HG03469 (cell line): ENCODE data around the gene FARP2.
"Not testable (repeated sequence)": the region's sequence is repeated elsewhere in the genome, so short reads cannot be mapped to it uniquely, and the experiment has no call there.

Experiments used
- ATAC-seq: cut with Tn5 transposase; IDR thresholded peaks from one replicate; pipeline ENCODE4 v1.9.1; 2021; ENCODE audit warnings: mild to moderate bottlenecking, moderate library complexity, moderate number of reproducible peaks; ENCODE audit not compliant: unreplicated experiment

The FARP2 gene

DNA sequence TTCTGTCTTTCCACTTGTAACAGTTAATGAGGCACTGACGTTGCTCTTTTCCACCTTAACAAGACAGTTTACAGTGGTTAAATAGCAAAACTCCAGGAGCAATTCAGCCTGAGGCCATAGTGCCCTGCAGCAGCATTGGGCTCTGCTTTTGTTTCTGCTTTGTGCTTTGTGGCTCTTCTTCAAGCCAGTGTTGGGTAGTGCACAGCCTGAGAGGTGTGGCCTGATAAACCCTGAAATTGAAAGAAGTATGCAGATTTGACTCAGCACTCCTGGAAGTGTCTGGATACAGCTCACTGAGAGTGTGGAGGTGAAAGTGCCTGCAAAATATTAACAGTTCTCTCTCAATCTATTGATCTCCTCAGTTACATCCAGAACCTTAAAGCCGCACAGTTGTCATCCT, 89.3 kb downstream of the FARP2 start:
- no peak for ATAC-seq

GRCh38 chr2:241450092-241450491, 94.0 kb downstream of the FARP2 start:
- not testable (repeated sequence) for ATAC-seq

GRCh38 chr2:241451840-241452506, 95.9 kb downstream of the FARP2 start:
- ATAC-seq, result no peak

GRCh38 chr2:241453919-241454318, 97.8 kb downstream of the FARP2 start:
- not testable (repeated sequence) for ATAC-seq

DNA sequence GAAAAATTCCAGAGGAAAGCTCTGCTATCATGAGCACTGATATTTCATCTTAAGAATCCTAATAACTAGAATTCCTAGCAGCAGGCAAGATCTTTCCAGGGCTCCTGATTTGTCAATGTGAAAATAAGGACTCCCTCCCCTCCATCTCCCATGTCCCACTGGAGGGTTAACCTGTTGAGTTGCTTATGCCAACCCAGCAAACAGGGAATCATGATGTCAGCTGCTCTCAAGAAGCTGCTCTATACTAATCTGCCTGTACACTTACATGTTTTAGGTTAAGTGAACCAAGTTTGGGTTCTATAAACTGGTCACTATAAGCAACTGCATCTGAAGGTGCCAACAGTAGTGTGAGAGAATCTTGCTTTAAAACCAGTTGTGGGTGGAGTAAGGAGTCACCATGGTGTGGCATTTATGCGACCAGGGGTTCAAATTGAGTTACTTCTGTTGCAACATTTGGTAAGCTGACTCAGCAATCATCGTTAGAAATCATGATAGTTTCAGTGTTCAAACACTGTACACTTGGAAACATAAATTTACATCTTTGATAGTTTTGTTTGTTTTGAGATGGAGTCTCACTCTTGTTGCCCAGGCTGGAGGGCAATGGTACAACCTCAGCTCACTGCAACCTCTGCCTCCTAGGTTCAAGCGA, 98.9 kb downstream of the FARP2 start:
- ATAC-seq, result no peak

DNA sequence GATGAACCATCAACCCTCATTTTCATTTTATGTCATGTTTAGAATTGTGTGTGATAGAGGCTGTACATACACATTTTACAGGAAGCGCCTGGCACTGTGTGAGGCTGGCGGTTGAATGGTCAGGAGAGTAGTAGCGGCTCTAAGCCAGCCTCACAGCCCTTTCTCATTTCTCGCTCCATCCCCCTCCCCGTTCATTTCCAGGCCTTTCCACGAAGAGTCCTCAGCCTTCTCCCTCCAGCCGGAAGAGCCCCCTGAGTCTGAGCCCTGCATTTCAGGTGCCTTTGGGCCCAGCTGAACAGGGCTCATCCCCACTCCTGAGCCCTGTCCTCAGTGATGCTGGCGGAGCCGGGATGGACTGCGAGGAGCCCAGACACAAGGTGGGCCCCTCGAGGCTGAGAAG, 100.5 kb downstream of the FARP2 start:
- ATAC-seq, result no peak

- ATAC-seq, result no peak
Measured at GRCh38 chr2:241458687-241459086, 102.6 kb downstream of the FARP2 start.

GRCh38 chr2:241459520-241459919, 103.4 kb downstream of the FARP2 start:
- no peak for ATAC-seq

GRCh38 chr2:241460631-241461030, 104.5 kb downstream of the FARP2 start:
- no peak for ATAC-seq

DNA sequence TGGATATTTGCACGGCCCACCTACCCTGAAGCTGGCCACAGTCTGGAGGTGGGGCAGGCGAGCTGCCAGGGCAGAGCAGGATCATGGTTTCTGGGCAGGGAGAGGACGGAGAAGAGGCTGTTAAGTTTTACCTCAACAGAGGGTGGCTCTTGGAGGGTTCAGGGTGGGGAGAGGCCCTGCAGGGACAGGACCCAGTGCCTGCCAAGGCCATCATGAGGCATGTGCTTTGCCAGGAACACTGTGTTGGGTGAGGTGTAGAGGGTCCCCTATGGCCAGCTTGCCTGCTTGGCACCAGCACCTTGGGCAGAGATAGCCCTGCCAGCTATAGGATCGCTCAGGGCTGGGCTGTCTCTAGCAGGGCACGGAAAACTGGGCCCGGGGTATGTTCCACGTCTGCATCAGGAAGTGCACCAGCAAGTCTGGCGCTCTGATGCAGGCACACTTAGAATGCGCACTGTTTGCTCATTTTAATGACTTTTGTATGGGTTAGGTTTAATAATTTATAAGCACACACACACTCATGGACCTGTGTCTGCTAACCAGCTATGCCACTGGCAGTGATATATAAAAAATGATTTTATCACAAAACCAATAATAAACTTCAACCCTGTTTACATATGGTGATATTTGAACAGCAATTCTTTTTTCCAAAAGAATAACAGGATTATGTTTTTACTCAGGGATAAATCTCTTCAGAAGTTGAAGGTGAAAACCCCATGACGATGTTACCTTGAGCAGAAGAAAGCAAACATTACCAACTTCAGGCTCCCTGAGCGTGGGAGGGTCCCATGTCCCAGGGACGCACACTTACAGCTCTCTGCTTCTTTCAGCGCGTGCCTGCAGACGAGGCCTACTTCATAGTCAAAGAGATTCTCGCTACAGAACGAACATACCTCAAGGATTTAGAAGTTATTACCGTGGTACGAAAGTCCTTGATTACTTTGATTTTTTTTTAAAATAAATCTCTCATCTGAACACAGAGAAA, 105.9 kb downstream of the FARP2 start:
- no peak for ATAC-seq

- ATAC-seq, result no peak
Measured at GRCh38 chr2:241463276-241464135, 107.4 kb downstream of the FARP2 start.

DNA sequence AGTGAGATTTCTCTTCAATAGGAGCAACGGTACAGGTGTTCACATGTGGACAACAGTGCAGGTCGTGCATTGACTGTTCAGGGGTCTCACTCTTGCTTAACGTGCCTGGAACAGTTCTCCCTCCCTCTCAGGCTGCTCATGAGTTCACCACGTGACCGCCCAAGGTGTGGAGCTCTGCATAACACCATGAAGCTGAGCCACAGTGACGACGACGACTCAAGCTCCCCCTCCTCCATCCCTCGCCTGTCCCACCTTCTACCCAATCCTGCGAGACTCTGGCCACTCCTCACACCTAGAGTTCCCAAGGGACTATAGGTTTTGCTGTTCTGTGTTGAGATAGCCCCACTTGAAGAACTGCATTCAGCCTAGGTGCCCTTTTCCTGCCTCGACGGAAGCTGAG, 109.5 kb downstream of the FARP2 start:
- no peak for ATAC-seq

GRCh38 chr2:241466230-241466629, 110.1 kb downstream of the FARP2 start:
- ATAC-seq, result no peak

- no peak for ATAC-seq
Measured at GRCh38 chr2:241467777-241468475, 111.8 kb downstream of the FARP2 start.

GRCh38 chr2:241468476-241468781, 112.3 kb downstream of the FARP2 start:
- ATAC-seq, result no peak

- ATAC-seq, result no peak
Measured at GRCh38 chr2:241469746-241470145, 113.7 kb downstream of the FARP2 start.

DNA sequence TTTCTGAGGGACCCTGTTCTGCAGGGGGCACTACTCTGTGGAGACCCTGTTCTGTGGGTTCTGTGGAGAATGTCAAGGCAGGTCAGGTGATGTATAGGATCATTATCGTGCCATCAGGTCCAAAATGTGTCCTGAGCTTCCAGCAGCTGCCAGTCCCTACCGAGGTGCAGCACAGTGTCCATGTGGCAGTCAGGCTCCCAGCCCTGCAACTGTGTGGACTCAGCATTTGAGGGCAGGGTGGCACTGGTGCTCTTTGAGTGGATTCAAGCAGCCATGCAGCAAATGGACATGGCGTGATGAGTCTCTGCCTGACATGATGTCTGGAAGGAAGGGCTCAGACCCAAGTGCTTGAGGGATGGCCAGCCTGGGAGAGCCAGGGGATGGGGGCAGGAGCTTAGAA, 117.3 kb downstream of the FARP2 start:
- no peak for ATAC-seq

- ATAC-seq, result no peak
Measured at GRCh38 chr2:241475267-241475666, 119.2 kb downstream of the FARP2 start.

- ATAC-seq, result no peak
Measured at GRCh38 chr2:241478166-241478565, 122.1 kb downstream of the FARP2 start.
